ENCODE measurements around the gene LRRC18. TPM values are rescaled to one million over a fixed set of nuclear protein-coding genes. Genes with fewer than 3 reads are reported as not detected.

The LRRC18 gene
- total RNA-seq, 1 experiment from 2014 or later: not detected

DNA sequence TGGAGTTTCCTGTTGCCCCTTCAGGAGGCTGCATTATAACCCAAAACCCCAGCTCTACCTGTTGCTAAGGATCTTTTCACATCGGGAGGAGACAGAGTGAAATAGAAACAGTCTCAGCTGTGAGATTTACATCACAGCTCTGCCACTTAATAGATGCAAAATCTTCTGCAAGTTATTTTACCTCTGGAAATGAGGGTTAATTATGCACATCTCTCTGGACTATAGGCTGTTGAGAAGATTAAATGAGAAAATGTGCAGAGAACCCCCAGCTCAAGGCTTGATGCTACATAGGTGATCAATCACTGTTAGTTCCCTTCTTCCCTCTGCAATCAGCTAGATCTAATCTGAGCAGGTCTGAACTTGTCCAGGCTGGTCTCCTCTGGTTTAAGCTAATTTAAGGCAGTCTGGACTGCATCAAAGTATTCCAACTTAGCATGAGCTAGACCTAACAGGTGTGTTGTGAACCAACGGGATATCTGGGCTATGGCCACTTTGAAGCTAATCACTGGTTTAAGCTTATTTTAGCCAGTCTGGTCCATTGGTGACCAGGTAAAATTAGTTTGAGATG, 8.9 kb upstream of the LRRC18 start:
- H3K27ac Mint-ChIP-seq: no peak overlapping the region
- Histone ChIP-seq H3K4me1 (ENCODE audit: insufficient read depth, low read length) (no peaks in the 10 kb centered on the region), H3K27ac (ENCODE audit: insufficient read length, low read depth, low read length) (no peak overlapping the region), H3K4ac (ENCODE audit: low read depth, low read length) (no peak overlapping the region), H3K23me2 (ENCODE audit: insufficient read length, low read depth, low read length, poor library complexity, severe bottlenecking) (peaks cover 3% of the 10 kb centered on the region), H4K8ac (replicated peaks; ENCODE audit: insufficient read length, low read depth, low read length) (no peak overlapping the region), H3T11ph (ENCODE audit: low read length) (no peak overlapping the region), H3K14ac (ENCODE audit: insufficient read depth, low read length) (no peak overlapping the region), H2BK120ac (ENCODE audit: low read depth, low read length, poor library complexity, severe bottlenecking) (no peak overlapping the region), H3K9ac (ENCODE audit: extremely low read depth, insufficient read length, low read length) (no peak overlapping the region), H2BK20ac (ENCODE audit: low read depth, low read length, poor library complexity, severe bottlenecking) (no peak overlapping the region), H3K9me3 (ENCODE audit: control insufficient read depth, low read depth, low read length) (no peaks in the 10 kb centered on the region), H3K4me2 (ENCODE audit: insufficient read depth, insufficient read length, low read length) (no peak overlapping the region), H4K20me1 (ENCODE audit: control insufficient read depth, insufficient read depth, insufficient read length) (peaks cover 3% of the 10 kb centered on the region), H3K56ac (ENCODE audit: insufficient read length, low read depth, low read length) (no peak overlapping the region), H3K18ac (ENCODE audit: insufficient read length, low read depth, low read length) (no peak overlapping the region), H3K79me2 (ENCODE audit: insufficient read depth, low read length) (no peaks in the 10 kb centered on the region), H4K91ac (ENCODE audit: insufficient read length, low read depth, low read length) (no peak overlapping the region), H3K27me3 (ENCODE audit: insufficient read depth, low read length) (no peaks in the 10 kb centered on the region), H2BK5ac (ENCODE audit: insufficient read length, low read length) (no peak overlapping the region), H2AK5ac (ENCODE audit: insufficient read length, low read length) (no peak overlapping the region), H2BK12ac (ENCODE audit: insufficient read length, low read depth, low read length) (no peak overlapping the region), H4K5ac (ENCODE audit: insufficient read length, low read depth, low read length) (no peak overlapping the region), H3K23ac (ENCODE audit: insufficient read length, low read depth, low read length) (no peak overlapping the region), H2BK15ac (ENCODE audit: low read depth, low read length) (no peak overlapping the region), H3K79me1 (ENCODE audit: insufficient read depth, low read depth, low read length, poor library complexity, severe bottlenecking) (no peaks in the 10 kb centered on the region), H2AFZ (ENCODE audit: low read length) (no peak overlapping the region)
- H3K4me3 Mint-ChIP-seq: no peak overlapping the region
- no peaks in the 10 kb centered on the region for H3K9me3 Mint-ChIP-seq
- WGBS (ENCODE audit: extremely low coverage, insufficient read length, low lambda C conversion rate): no CpG with 5 or more reads among the region's 2 CpGs
- H3K4me1 Mint-ChIP-seq: peaks cover 0 to 4% of the 10 kb centered on the region in 2 experiments; a peak in 2 of 4 replicates
- TF ChIP-seq, protein P1, sequence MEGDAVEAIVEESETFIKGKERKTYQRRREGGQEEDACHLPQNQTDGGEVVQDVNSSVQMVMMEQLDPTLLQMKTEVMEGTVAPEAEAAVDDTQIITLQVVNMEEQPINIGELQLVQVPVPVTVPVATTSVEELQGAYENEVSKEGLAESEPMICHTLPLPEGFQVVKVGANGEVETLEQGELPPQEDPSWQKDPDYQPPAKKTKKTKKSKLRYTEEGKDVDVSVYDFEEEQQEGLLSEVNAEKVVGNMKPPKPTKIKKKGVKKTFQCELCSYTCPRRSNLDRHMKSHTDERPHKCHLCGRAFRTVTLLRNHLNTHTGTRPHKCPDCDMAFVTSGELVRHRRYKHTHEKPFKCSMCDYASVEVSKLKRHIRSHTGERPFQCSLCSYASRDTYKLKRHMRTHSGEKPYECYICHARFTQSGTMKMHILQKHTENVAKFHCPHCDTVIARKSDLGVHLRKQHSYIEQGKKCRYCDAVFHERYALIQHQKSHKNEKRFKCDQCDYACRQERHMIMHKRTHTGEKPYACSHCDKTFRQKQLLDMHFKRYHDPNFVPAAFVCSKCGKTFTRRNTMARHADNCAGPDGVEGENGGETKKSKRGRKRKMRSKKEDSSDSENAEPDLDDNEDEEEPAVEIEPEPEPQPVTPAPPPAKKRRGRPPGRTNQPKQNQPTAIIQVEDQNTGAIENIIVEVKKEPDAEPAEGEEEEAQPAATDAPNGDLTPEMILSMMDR (conservative IDR thresholded peaks at IDR 0.05): no peak
- DNase-seq: no peak
- H3K36me3 Mint-ChIP-seq (ENCODE audit: insufficient read depth in 1 of 3, low read depth in 3 of 3): no peaks in the 10 kb centered on the region
- peaks cover 2% of the 10 kb centered on the region for H3K27me3 Mint-ChIP-seq (ENCODE audit: low read depth)

All from H9 (cell line).